ENCODE results near the gene MYBPC1.

The MYBPC1 gene

GRCh38 chr12:101700299-101700820, 105.6 kb downstream of the MYBPC1 start:
- no peak for TF ChIP-seq EZH2phosphoT487 (conservative IDR thresholded peaks at IDR 0.05; ENCODE audit: low read length)

GRCh38 chr12:101703487-101703886, 108.7 kb downstream of the MYBPC1 start:
- Histone ChIP-seq H3F3A (ENCODE audit: insufficient read depth) (peaks cover 5% of the 10 kb centered on the region; the same call in 1 of the 2 replicates), H3K27ac (ENCODE audit: low read depth, low read length) (no peak overlapping the region), H3K4me2 (ENCODE audit: low read depth, low read length, poor library complexity, severe bottlenecking) (no peak overlapping the region), H3K9me3 (ENCODE audit: insufficient read depth, low read length) (no peaks in the 10 kb centered on the region), H3K9ac (ENCODE audit: low read length) (no peak overlapping the region), H3K36me3 (ENCODE audit: low read length) (no peaks in the 10 kb centered on the region), H3K4me3 (ENCODE audit: insufficient read depth, low read length, poor library complexity, severe bottlenecking) (no peak overlapping the region), H3K79me2 (ENCODE audit: insufficient read depth, low read length) (no peaks in the 10 kb centered on the region), H2AFZ (ENCODE audit: low read depth, low read length, severe bottlenecking) (no peak overlapping the region), H3K27me3 (ENCODE audit: low read length) (no peaks in the 10 kb centered on the region), H4K20me1 (ENCODE audit: low read depth, low read length) (no peaks in the 10 kb centered on the region), H3K9me2 (replicated peaks; ENCODE audit: insufficient read depth, low read length) (no peaks in the 10 kb centered on the region)
- TF ChIP-seq EZH2phosphoT487 (conservative IDR thresholded peaks at IDR 0.05; ENCODE audit: low read length) (no peak), CTCF (IDR thresholded peaks at IDR 0.05; ENCODE audit: insufficient read depth, low read length, poor library complexity, severe bottlenecking) (no peak)

More at GRCh38 chr12:101700299-101700820, 105.6 kb downstream of the MYBPC1 start:
- no peak overlapping the region for H3K4me3 ChIP-seq (ENCODE audit: insufficient read depth, low read length, poor library complexity, severe bottlenecking)
- H3K27ac ChIP-seq (ENCODE audit: low read depth, low read length), result no peak overlapping the region
- H2AFZ ChIP-seq (ENCODE audit: low read depth, low read length, severe bottlenecking), result no peak overlapping the region
- no peaks in the 10 kb centered on the region for H3K9me3 ChIP-seq (ENCODE audit: insufficient read depth, low read length)
- H3K9ac ChIP-seq (ENCODE audit: low read length), result no peak overlapping the region
- no peaks in the 10 kb centered on the region for H4K20me1 ChIP-seq (ENCODE audit: low read depth, low read length)
- no peaks in the 10 kb centered on the region for H3K79me2 ChIP-seq (ENCODE audit: insufficient read depth, low read length)
- H3K27me3 ChIP-seq (ENCODE audit: low read length), result no peaks in the 10 kb centered on the region
- H3K36me3 ChIP-seq (ENCODE audit: low read length), result no peaks in the 10 kb centered on the region
- H3K9me2 ChIP-seq (replicated peaks; ENCODE audit: insufficient read depth, low read length), result no peaks in the 10 kb centered on the region
- peaks cover 5% of the 10 kb centered on the region; the same call in 1 of the 2 replicates for H3F3A ChIP-seq (ENCODE audit: insufficient read depth)
- H3K4me2 ChIP-seq (ENCODE audit: low read depth, low read length, poor library complexity, severe bottlenecking), result no peak overlapping the region

GRCh38 chr12:101706403-101706802, 111.6 kb downstream of the MYBPC1 start:
- Histone ChIP-seq H4K20me1 (ENCODE audit: low read depth, low read length) (no peaks in the 10 kb centered on the region), H3K36me3 (ENCODE audit: low read length) (no peaks in the 10 kb centered on the region), H3K4me3 (ENCODE audit: insufficient read depth, low read length, poor library complexity, severe bottlenecking) (no peak overlapping the region), H3F3A (ENCODE audit: insufficient read depth) (no peaks in the 10 kb centered on the region), H3K27me3 (ENCODE audit: low read length) (no peaks in the 10 kb centered on the region), H3K27ac (ENCODE audit: low read depth, low read length) (no peak overlapping the region), H3K9me3 (ENCODE audit: insufficient read depth, low read length) (no peaks in the 10 kb centered on the region), H2AFZ (ENCODE audit: low read depth, low read length, severe bottlenecking) (no peak overlapping the region), H3K79me2 (ENCODE audit: insufficient read depth, low read length) (no peaks in the 10 kb centered on the region), H3K4me2 (ENCODE audit: low read depth, low read length, poor library complexity, severe bottlenecking) (no peak overlapping the region), H3K9ac (ENCODE audit: low read length) (no peak overlapping the region), H3K9me2 (replicated peaks; ENCODE audit: insufficient read depth, low read length) (no peaks in the 10 kb centered on the region)
- no peak for TF ChIP-seq CTCF (IDR thresholded peaks at IDR 0.05; ENCODE audit: insufficient read depth, low read length, poor library complexity, severe bottlenecking)
- no peak for TF ChIP-seq EZH2phosphoT487 (conservative IDR thresholded peaks at IDR 0.05; ENCODE audit: low read length)

GRCh38 chr12:101707131-101707782, 112.5 kb downstream of the MYBPC1 start:
- H3K27ac ChIP-seq (ENCODE audit: low read depth, low read length), result no peak overlapping the region
- no peaks in the 10 kb centered on the region for H3K9me2 ChIP-seq (replicated peaks; ENCODE audit: insufficient read depth, low read length)
- no peak overlapping the region for H3K9ac ChIP-seq (ENCODE audit: low read length)
- no peak for TF ChIP-seq EZH2phosphoT487 (conservative IDR thresholded peaks at IDR 0.05; ENCODE audit: low read length)
- TF ChIP-seq CTCF (IDR thresholded peaks at IDR 0.05; ENCODE audit: insufficient read depth, low read length, poor library complexity, severe bottlenecking), result no peak
- H3K4me2 ChIP-seq (ENCODE audit: low read depth, low read length, poor library complexity, severe bottlenecking), result no peak overlapping the region
- no peaks in the 10 kb centered on the region for H3F3A ChIP-seq (ENCODE audit: insufficient read depth)
- no peaks in the 10 kb centered on the region for H3K36me3 ChIP-seq (ENCODE audit: low read length)
- no peaks in the 10 kb centered on the region for H4K20me1 ChIP-seq (ENCODE audit: low read depth, low read length)
- no peaks in the 10 kb centered on the region for H3K27me3 ChIP-seq (ENCODE audit: low read length)
- H2AFZ ChIP-seq (ENCODE audit: low read depth, low read length, severe bottlenecking), result no peak overlapping the region
- no peaks in the 10 kb centered on the region for H3K79me2 ChIP-seq (ENCODE audit: insufficient read depth, low read length)
- H3K9me3 ChIP-seq (ENCODE audit: insufficient read depth, low read length), result no peaks in the 10 kb centered on the region
- no peak overlapping the region for H3K4me3 ChIP-seq (ENCODE audit: insufficient read depth, low read length, poor library complexity, severe bottlenecking)

All from SU-DHL-6 (cell line).